Adrenal gland (tissue), 5 donors: Measurements from ENCODE around the gene ATXN1.

ENCODE experiments used
- POLR2A ChIP-seq, 2 donors: fragments of 450-650 bp; IDR thresholded peaks; one replicate each; pipeline ENCODE4 v1.6.1; 2017; ENCODE audit warnings: antibody characterized with exemption in 2 of 2, mild to moderate bottlenecking in 2 of 2, moderate library complexity in 1 of 2
- TF ChIP-seq, protein P1 (sequence below), 6 experiments: fragments of 450-650 bp in 4 of 6; fragments of 200-600 bp in 2 of 6; sonication (generic) in 1 of 6; IDR thresholded peaks; 1 replicate in 5 of 6; 2 replicates in 1 of 6; pipeline versions ENCODE4 v1.5.1 to v1.8.0; 2016 to 2021; ENCODE audit warnings: antibody characterized with exemption in 6 of 6, mild to moderate bottlenecking in 2 of 6, moderate library complexity in 1 of 6
- donor health status: DM: no; HTN: no; CAD: no.

- no peak for TF ChIP-seq POLR2A (IDR thresholded peaks at IDR 0.05)
- TF ChIP-seq, protein P1, sequence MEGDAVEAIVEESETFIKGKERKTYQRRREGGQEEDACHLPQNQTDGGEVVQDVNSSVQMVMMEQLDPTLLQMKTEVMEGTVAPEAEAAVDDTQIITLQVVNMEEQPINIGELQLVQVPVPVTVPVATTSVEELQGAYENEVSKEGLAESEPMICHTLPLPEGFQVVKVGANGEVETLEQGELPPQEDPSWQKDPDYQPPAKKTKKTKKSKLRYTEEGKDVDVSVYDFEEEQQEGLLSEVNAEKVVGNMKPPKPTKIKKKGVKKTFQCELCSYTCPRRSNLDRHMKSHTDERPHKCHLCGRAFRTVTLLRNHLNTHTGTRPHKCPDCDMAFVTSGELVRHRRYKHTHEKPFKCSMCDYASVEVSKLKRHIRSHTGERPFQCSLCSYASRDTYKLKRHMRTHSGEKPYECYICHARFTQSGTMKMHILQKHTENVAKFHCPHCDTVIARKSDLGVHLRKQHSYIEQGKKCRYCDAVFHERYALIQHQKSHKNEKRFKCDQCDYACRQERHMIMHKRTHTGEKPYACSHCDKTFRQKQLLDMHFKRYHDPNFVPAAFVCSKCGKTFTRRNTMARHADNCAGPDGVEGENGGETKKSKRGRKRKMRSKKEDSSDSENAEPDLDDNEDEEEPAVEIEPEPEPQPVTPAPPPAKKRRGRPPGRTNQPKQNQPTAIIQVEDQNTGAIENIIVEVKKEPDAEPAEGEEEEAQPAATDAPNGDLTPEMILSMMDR (IDR thresholded peaks at IDR 0.05): no peak
These were observed 90.6 kb downstream of the ATXN1 start for GRCh38 chr6:16670617-16671051.
